HEK293 (cell line): ENCODE data around the gene PFDN5.

Experiments used
- EGR2 ChIP-seq: fragments of 450-650 bp; formaldehyde crosslinking; IDR thresholded peaks from 2 replicates; pipeline ENCODE4 v1.5.1; 2016; ENCODE audit warnings: low read depth, missing biosample characterization, missing genetic modification characterization
- GFI1B ChIP-seq: fragments of 450-650 bp; formaldehyde crosslinking; IDR thresholded peaks from 2 replicates; pipeline ENCODE4 v1.5.1; 2016; ENCODE audit warnings: missing biosample characterization, missing genetic modification characterization
- GLI2 ChIP-seq: fragments of 450-650 bp; formaldehyde crosslinking; IDR thresholded peaks from 2 replicates; pipeline ENCODE4; 2017; ENCODE audit warnings: missing biosample characterization, missing genetic modification characterization, low read depth, borderline replicate concordance
- IKZF3 ChIP-seq: fragments of 450-650 bp; IDR thresholded peaks from 2 replicates; pipeline ENCODE4 v1.5.0; 2018; ENCODE audit warnings: missing biosample characterization, mild to moderate bottlenecking, missing genetic modification characterization, moderate library complexity
- KLF9 ChIP-seq: fragments of 450-650 bp; formaldehyde crosslinking; IDR thresholded peaks from 2 replicates; pipeline ENCODE4 v1.5.1; 2016; ENCODE audit warnings: missing biosample characterization, missing genetic modification characterization, low read depth
- PRDM1 ChIP-seq: fragments of 450-650 bp; formaldehyde crosslinking; IDR thresholded peaks from 2 replicates; pipeline ENCODE4; 2016; ENCODE audit warnings: missing biosample characterization, missing genetic modification characterization
- PRDM2 ChIP-seq: fragments of 450-650 bp; formaldehyde crosslinking; IDR thresholded peaks from 2 replicates; pipeline ENCODE4 v1.5.1; 2016; ENCODE audit warnings: missing biosample characterization, missing genetic modification characterization, borderline replicate concordance
- ZFP69B ChIP-seq: fragments of 450-650 bp; formaldehyde crosslinking; IDR thresholded peaks from 2 replicates; pipeline ENCODE4 v1.5.1; 2016; ENCODE audit warnings: missing biosample characterization, missing genetic modification characterization
- ZNF112 ChIP-seq: fragments of 450-650 bp; formaldehyde crosslinking; IDR thresholded peaks from 2 replicates; pipeline ENCODE4 v1.5.0; 2017; ENCODE audit warnings: missing biosample characterization, missing genetic modification characterization
- ZNF138 ChIP-seq: fragments of 450-650 bp; formaldehyde crosslinking; IDR thresholded peaks from 2 replicates; pipeline ENCODE4 v1.5.1; 2016; ENCODE audit warnings: missing biosample characterization, missing genetic modification characterization, borderline replicate concordance
- ZNF155 ChIP-seq: fragments of 450-650 bp; formaldehyde crosslinking; IDR thresholded peaks from 2 replicates; pipeline ENCODE4 v1.5.1; 2016; ENCODE audit warnings: missing biosample characterization, missing genetic modification characterization
- ZNF169 ChIP-seq: fragments of 450-650 bp; formaldehyde crosslinking; IDR thresholded peaks from 2 replicates; pipeline ENCODE4 v1.5.1; 2016; ENCODE audit warnings: missing biosample characterization, missing genetic modification characterization
- ZNF174 ChIP-seq: fragments of 450-650 bp; formaldehyde crosslinking; IDR thresholded peaks from 2 replicates; pipeline ENCODE4 v1.5.0; 2017; ENCODE audit warnings: missing biosample characterization, mild to moderate bottlenecking, missing genetic modification characterization
- ZNF221 ChIP-seq: fragments of 450-650 bp; formaldehyde crosslinking; IDR thresholded peaks from 2 replicates; pipeline ENCODE4 v1.5.1; 2017; ENCODE audit warnings: missing biosample characterization, missing genetic modification characterization, borderline replicate concordance
- ZNF248 ChIP-seq: fragments of 450-650 bp; formaldehyde crosslinking; IDR thresholded peaks from 2 replicates; pipeline ENCODE4 v1.5.1; 2017; ENCODE audit warnings: missing biosample characterization, missing genetic modification characterization
- ZNF26 ChIP-seq: fragments of 450-650 bp; formaldehyde crosslinking; IDR thresholded peaks from 2 replicates; pipeline ENCODE4 v1.5.1; 2016; ENCODE audit warnings: missing biosample characterization, missing genetic modification characterization
- ZNF280C ChIP-seq: fragments of 450-650 bp; formaldehyde crosslinking; IDR thresholded peaks from 2 replicates; pipeline ENCODE4 v1.5.1; 2016; ENCODE audit warnings: missing biosample characterization, missing genetic modification characterization
- ZNF324 ChIP-seq: fragments of 450-650 bp; formaldehyde crosslinking; IDR thresholded peaks from 2 replicates; pipeline ENCODE4 v1.5.1; 2016; ENCODE audit warnings: missing biosample characterization, missing genetic modification characterization
- ZNF391 ChIP-seq: fragments of 450-650 bp; formaldehyde crosslinking; IDR thresholded peaks from 2 replicates; pipeline ENCODE4 v1.5.1; 2016; ENCODE audit warnings: low read depth, missing biosample characterization, missing genetic modification characterization, borderline replicate concordance
- ZNF510 ChIP-seq: fragments of 450-650 bp; formaldehyde crosslinking; IDR thresholded peaks from 2 replicates; pipeline ENCODE4 v1.5.1; 2018; ENCODE audit warnings: mild to moderate bottlenecking, missing genetic modification characterization, missing biosample characterization; ENCODE audit not compliant: insufficient replicate concordance
- ZNF530 ChIP-seq: fragments of 450-650 bp; formaldehyde crosslinking; IDR thresholded peaks from 2 replicates; pipeline ENCODE4 v1.5.1; 2016; ENCODE audit warnings: low read depth, missing biosample characterization, missing genetic modification characterization
- ZNF549 ChIP-seq: fragments of 450-650 bp; IDR thresholded peaks from 2 replicates; pipeline ENCODE4 v1.5.1; 2018; ENCODE audit warnings: missing biosample characterization, missing genetic modification characterization, mild to moderate bottlenecking, inconsistent platforms, moderate library complexity
- ZNF555 ChIP-seq: fragments of 450-650 bp; formaldehyde crosslinking; conservative IDR thresholded peaks from 2 replicates; pipeline ENCODE4 v1.5.1; 2017; ENCODE audit warnings: missing biosample characterization, mild to moderate bottlenecking, missing genetic modification characterization, inconsistent platforms
- ZNF843 ChIP-seq: fragments of 450-650 bp; formaldehyde crosslinking; IDR thresholded peaks from 2 replicates; pipeline ENCODE4 v1.5.1; 2016; ENCODE audit warnings: missing biosample characterization, missing genetic modification characterization
- ZSCAN30 ChIP-seq: fragments of 450-650 bp; IDR thresholded peaks from 2 replicates; pipeline ENCODE4 v1.5.1; 2018; ENCODE audit warnings: missing biosample characterization, mild to moderate bottlenecking, missing genetic modification characterization, moderate library complexity
- TF ChIP-seq, protein P1 (sequence below): fragments of 450-650 bp; formaldehyde crosslinking; IDR thresholded peaks from 2 replicates; pipeline ENCODE4 v1.5.1; 2016; ENCODE audit warnings: missing biosample characterization, missing genetic modification characterization
- TF ChIP-seq, protein P2 (sequence below): fragments of 450-650 bp; formaldehyde crosslinking; IDR thresholded peaks from 2 replicates; pipeline ENCODE4 v1.5.1; 2016; ENCODE audit warnings: missing biosample characterization, missing genetic modification characterization

PFDN5 gene

DNA sequence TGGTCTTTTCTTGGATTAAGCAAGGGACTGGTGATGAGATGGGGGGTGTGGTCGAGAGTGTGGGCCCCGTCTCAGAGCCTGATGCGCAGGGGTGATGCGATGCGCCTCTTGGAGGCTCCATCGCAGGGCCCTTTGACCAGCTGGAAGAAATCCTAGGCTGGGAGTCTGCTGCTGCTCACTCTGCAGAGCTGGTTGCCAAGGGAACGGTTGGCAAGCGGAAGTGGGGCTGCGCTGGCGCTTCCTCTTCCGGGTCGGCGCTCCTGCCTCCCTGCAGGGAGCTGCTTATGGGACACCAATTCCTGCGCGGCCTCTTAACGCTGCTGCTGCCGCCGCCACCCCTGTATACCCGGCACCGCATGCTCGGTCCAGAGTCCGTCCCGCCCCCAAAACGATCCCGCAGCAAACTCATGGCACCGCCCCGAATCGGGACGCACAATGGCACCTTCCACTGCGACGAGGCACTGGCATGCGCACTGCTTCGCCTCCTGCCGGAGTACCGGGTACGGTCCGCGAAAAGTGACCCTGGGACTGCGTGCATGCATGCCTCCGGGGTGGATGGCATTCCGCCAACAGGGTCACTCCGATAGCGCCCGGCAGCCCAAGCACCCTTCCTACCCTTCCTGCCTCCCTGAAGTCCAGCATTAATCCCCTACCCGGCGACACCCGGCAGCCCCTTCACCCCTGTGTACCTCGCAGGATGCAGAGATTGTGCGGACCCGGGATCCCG, 4.3 kb downstream of the PFDN5 start, which contains the start of gene MYG1 (continued):
- 0 out of 2 replicates have a peak, but pooled peaks have one; percentile 27 for TF ChIP-seq ZNF391 (tag by site-specific recombination)
- no peak for TF ChIP-seq PRDM2 (tag by site-specific recombination)
- no peak for TF ChIP-seq ZNF248
- peak; percentile 60; the same call in 1 of the 2 replicates for TF ChIP-seq ZSCAN30 (tag by site-specific recombination)
- TF ChIP-seq, protein P1, sequence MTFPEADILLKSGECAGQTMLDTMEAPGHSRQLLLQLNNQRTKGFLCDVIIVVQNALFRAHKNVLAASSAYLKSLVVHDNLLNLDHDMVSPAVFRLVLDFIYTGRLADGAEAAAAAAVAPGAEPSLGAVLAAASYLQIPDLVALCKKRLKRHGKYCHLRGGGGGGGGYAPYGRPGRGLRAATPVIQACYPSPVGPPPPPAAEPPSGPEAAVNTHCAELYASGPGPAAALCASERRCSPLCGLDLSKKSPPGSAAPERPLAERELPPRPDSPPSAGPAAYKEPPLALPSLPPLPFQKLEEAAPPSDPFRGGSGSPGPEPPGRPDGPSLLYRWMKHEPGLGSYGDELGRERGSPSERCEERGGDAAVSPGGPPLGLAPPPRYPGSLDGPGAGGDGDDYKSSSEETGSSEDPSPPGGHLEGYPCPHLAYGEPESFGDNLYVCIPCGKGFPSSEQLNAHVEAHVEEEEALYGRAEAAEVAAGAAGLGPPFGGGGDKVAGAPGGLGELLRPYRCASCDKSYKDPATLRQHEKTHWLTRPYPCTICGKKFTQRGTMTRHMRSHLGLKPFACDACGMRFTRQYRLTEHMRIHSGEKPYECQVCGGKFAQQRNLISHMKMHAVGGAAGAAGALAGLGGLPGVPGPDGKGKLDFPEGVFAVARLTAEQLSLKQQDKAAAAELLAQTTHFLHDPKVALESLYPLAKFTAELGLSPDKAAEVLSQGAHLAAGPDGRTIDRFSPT = 0 out of 2 replicates have a peak, but pooled peaks have one; percentile 13
- no peak for TF ChIP-seq PRDM1 (tag by site-specific recombination)
- TF ChIP-seq ZNF26 (tag by site-specific recombination) = no peak
- TF ChIP-seq ZFP69B (tag by site-specific recombination) = peak; percentile 97
- TF ChIP-seq ZNF324 (tag by site-specific recombination) = peak; percentile 72
- TF ChIP-seq EGR2 (tag by site-specific recombination) = no peak
- TF ChIP-seq IKZF3 = peak; percentile 52; the same call in 1 of the 2 replicates
- TF ChIP-seq GLI2 (tag by site-specific recombination) = no peak
- TF ChIP-seq ZNF155 = no peak
- no peak for TF ChIP-seq ZNF555
- no peak for TF ChIP-seq ZNF510
- no peak for TF ChIP-seq GFI1B (tag by site-specific recombination)
- peak; percentile 84 for TF ChIP-seq KLF9 (tag by site-specific recombination)
- TF ChIP-seq ZNF843 (tag by site-specific recombination) = peak; percentile 73
- no peak for TF ChIP-seq ZNF138 (tag by site-specific recombination)
- no peak for TF ChIP-seq ZNF112 (tag by site-specific recombination)
- TF ChIP-seq ZNF174 (tag by site-specific recombination) = no peak
- TF ChIP-seq ZNF221 (tag by site-specific recombination) = no peak
- no peak for TF ChIP-seq ZNF280C (tag by site-specific recombination)
- TF ChIP-seq, protein P2, sequence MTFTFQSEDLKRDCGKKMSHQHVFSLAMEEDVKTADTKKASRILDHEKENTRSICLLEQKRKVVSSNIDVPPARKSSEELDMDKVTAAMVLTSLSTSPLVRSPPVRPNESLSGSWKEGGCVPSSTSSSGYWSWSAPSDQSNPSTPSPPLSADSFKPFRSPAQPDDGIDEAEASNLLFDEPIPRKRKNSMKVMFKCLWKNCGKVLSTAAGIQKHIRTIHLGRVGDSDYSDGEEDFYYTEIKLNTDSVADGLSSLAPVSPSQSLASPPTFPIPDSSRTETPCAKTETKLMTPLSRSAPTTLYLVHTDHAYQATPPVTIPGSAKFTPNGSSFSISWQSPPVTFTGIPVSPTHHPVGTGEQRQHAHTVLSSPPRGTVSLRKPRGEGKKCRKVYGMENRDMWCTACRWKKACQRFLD (tag by site-specific recombination) = no peak
- no peak for TF ChIP-seq ZNF530
- no peak for TF ChIP-seq ZNF549 (tag by site-specific recombination)
- TF ChIP-seq ZNF169 (tag by site-specific recombination) = no peak
